ENCODE results near the gene ZNF584.

The ZNF584 gene

DNA sequence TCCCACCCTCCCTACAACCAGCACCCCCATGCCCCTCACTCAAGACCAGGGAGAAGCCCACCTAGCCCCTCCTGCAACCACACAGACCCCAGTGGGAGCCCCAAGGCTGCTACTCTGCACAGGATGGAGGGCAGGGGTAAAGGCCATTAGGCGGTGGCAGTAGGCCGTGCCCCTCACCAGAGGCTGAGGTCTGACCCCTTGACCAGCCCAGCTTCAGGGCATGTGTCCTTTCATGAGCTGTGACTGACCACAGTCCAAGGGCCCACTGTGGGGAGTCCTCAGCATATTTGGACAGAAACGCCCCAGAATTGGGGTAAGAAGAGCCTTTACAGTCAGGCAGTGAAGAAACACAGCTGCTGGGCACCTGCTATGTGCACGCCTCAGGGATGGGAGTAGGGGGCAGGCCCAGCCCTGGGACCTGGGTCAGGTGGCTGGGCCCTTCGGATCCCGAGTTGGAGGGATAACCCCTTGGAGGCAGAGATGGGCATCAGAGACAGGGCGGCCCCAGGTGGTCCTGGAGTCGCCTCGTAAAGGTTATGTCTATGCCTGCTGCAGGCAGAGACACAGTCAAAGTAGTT is 23.0 kb upstream of the ZNF584 start:
- peak overlapping the region; percentile 58 for H3K4me3 ChIP-seq (ENCODE audit: low read depth, low read length)
- no peak for DNase-seq (ENCODE audit: low read depth)

DNA sequence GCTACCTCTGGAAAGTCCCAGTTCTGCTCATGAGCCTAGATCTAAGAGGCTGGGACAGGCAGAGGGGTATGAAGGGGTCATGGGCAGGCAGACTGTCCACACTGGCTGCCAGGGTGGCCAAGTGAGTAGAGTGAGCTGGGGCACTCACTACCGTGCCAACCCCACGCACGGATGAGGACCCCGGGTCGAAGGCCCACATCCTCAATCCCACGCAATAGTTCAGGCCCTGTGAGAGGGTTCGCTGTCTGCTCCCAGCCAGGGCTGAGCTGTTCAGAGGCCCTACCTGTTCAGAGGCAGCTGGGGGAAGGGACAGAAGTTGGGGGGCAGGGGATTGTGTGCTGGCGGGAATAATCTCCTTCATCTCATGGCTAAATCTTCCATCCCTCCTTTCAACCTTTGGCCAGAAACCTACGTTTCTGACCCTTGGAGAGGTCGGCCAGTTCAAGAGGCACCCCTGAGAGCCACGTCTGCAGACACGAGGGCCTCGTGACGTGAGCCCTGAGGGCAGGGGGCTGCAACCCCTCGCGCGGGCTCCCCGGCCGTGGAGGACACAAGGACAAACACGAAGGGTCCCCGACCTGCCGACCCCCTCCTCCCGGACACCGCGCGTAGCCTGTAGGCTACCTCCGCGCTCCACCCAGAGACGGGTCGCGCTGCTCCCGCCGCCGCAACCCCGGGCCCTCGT is 22.4 kb upstream of the ZNF584 start:
- no peak for DNase-seq (ENCODE audit: low read depth)
- peak overlapping the region; percentile 58 for H3K4me3 ChIP-seq (ENCODE audit: low read depth, low read length)

DNA sequence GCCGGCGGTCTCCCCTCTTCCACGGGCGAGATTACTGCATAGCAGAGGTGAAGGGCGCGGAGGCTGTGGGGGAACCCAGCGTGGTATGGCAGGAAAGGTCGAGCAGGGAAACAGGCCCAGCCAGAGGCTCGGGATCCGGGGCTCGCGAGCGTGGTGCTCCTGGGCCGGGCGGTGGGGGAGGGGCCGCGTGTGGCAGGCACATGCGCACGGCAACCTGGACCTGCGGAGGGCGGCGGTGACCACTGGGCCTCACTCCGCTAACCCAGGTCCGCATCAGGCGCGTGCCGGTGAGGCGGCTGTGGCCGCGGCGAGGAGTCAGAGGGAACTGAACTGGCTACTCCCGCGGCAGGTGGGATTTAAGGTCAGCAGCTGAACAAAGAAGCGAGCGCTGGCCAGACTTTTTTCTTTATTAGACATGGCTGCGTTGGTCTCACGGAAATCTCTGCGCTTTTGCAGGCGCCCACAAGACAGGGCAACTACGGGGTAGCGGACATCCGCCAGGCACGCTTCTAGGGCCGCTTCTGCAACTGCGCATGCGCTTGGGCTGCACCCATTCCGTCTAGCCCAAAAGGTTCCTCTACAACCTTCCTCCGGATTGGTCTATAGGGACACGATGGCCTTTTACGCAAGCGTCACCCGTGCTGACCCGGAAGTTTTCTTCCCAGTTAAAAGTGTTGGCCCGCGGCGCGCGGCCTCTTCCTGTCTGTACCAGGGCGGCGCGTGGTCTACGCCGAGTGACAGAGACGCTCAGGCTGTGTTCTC is 21.7 kb upstream of the ZNF584 start, which contains the start of gene RPS5:
Gene RPS5, plus strand, starts transcription at position 694 of the 762 bp plus-strand sequence. CDS start 869 bp downstream, outside the sequence.
- H3K4me3 ChIP-seq (ENCODE audit: low read depth, low read length): peak within 1 kb of the TSS; percentile 58
- DNase-seq (ENCODE audit: low read depth): peak; percentile 96

DNA sequence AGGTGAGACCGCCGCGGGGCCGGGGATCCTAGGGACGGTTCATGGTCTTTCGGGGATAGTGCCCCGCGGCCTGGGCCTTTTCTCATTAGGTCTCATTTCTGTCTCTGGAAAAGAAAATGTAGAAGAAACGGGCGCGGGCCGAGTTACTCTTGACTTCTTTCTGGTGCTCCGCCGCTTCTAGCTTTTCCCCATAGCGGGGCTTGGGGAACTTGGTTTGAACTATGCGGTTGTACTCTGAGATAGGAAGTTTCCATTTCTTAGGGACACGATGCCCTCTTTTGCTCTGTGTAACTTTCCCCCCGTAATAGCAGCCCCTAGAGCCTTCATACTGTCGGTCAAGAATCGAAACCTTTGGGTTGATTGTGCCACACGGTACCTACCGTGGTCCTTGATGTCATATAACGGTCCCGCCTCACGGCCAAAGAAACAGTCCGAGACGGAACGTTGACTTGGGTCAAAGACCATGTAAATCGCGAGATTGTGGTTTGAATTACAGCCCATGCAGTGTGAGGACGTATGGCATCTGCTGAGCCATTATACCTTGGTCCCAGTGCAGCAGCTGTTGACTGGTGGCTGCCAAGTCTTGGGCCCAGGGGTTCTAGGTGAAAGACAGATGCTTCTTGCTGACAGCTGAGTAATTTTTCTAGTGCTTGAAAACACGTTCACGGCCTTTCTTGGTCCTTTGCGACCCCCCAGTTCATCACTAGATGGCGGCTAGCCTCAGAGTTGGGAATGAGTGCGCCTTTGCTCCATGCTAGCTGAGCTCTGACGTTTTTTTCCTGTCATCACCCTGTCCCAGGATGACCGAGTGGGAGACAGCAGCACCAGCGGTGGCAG is 20.9 kb upstream of the ZNF584 start:
- DNase-seq (ENCODE audit: low read depth): no peak

DNA sequence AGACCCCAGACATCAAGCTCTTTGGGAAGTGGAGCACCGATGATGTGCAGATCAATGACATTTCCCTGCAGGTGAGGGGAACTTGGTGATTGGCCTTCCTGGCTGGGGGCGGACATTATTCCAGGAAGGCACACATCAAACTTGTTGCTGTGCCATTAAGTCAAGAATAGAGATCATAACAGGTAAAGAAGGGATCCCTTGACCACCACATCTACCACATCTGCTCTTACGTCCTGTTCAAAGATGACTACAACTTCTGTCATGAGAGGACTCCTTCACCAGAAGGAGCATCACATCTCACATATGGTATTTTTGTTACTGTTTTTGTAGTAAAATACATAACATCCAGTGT is 20.3 kb upstream of the ZNF584 start:
- DNase-seq (ENCODE audit: low read depth): no peak
- H3K4me3 ChIP-seq (ENCODE audit: low read depth, low read length): peak overlapping the region; percentile 58

More for the DNA sequence above, 20.9 kb upstream of the ZNF584 start:
- peak overlapping the region; percentile 58 for H3K4me3 ChIP-seq (ENCODE audit: low read depth, low read length)

DNA sequence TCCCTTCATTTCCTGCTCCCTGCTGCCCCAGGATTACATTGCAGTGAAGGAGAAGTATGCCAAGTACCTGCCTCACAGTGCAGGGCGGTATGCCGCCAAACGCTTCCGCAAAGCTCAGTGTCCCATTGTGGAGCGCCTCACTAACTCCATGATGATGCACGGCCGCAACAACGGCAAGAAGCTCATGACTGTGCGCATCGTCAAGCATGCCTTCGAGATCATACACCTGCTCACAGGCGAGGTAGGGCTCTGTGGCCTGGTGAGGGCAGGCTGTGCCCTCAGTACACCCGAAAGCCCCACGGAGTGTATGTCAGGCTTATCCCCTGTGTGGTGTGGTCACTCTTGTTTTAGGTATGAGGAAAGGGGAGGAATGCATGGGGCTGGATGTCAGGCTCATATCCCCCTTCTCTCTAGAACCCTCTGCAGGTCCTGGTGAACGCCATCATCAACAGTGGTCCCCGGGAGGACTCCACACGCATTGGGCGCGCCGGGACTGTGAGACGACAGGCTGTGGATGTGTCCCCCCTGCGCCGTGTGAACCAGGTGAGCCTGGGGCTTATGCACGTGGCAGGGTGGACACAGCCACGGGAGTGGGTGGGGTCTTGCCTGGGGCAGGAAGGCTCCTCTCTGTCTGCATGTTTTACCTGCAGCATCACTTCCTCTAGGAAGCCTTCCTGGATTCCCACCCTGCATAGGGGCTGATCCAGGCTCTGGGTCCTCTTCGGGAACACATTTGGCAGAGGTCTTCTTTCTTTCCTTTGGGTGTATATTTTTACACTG is 15.3 kb upstream of the ZNF584 start:
- no peak for DNase-seq (ENCODE audit: low read depth)
- no peak overlapping the region for H3K4me3 ChIP-seq (ENCODE audit: low read depth, low read length)

DNA sequence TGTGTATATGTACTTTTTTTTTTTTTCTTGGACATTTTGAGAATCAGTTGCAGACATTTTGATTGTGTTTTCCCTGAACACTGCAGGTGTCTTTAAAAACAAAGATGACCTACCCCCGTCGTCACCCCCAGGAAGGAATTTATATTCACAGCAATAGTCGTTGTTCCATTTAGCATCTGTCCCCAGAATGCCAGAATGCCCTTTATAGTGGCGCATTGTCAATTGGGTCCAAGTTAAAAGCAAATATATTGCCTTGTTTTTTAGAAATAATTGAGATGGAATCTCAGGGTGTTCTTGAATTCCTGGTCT is 14.8 kb upstream of the ZNF584 start:
- no peak for DNase-seq (ENCODE audit: low read depth)
- no peak overlapping the region for H3K4me3 ChIP-seq (ENCODE audit: low read depth, low read length)

DNA sequence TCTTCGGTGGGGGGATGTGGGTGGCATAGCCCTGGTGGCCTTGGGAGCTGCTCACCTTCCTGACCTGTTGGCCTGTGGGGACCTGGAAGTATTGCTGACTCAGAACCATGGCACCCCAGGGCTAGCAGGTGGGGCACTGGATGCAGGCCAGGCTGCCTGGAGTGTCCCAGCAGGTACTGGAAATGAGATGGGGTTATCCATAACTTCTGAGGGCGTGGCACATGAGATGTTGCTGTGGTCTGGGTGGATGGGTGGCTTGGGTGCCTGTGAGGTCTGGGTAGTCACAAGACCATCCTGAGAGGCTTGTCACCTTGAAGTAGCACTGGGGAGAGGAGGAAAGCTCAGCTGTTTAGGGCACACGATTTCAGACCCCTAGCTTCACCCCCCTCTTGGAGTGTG is 13.6 kb upstream of the ZNF584 start:
- DNase-seq (ENCODE audit: low read depth): no peak
- no peak overlapping the region for H3K4me3 ChIP-seq (ENCODE audit: low read depth, low read length)

DNA sequence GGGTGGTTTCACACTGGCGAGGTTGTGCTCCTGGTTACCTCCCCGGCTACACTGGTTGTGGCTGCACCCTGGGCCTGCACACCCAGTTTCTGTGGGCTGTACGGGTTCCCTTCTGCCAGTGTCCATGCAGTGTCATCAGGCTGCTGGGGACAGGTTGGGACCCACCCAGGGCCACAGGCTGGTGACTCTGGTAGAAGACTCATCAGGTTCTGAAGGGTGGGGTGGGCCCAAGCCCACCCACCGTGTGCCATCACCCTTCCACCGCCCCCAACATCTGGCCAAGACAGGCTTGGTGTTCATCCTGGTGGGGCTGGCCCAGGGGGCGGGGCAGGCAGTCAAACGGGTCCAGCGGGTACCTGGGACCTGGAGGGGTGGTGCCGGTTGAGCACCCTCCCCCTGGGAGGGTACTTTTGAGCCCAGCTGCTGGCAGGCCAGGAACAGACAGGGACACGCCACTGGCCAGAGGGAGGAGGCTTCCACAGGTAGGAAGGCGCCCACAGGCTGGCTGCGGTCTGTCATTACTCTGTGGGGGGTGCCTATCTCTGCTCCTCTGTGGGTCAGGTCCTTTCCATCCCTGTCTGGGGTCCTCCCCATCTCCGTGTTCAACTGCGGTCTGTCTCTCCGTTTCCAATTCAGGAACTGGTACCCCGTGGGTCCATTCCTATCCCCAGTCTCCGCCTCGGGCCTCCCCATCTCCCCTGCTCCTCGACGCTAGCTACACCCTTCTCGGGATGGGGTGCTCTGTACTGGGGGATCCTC is 13.1 kb upstream of the ZNF584 start, which contains the start of gene RNF225:
Gene RNF225, plus strand, starts transcription at position 437 of the 759 bp plus-strand sequence. CDS start 434 bp downstream, outside the sequence.
- no peak for DNase-seq (ENCODE audit: low read depth)
- H3K4me3 ChIP-seq (ENCODE audit: low read depth, low read length): peak within 1 kb of the TSS; percentile 11

DNA sequence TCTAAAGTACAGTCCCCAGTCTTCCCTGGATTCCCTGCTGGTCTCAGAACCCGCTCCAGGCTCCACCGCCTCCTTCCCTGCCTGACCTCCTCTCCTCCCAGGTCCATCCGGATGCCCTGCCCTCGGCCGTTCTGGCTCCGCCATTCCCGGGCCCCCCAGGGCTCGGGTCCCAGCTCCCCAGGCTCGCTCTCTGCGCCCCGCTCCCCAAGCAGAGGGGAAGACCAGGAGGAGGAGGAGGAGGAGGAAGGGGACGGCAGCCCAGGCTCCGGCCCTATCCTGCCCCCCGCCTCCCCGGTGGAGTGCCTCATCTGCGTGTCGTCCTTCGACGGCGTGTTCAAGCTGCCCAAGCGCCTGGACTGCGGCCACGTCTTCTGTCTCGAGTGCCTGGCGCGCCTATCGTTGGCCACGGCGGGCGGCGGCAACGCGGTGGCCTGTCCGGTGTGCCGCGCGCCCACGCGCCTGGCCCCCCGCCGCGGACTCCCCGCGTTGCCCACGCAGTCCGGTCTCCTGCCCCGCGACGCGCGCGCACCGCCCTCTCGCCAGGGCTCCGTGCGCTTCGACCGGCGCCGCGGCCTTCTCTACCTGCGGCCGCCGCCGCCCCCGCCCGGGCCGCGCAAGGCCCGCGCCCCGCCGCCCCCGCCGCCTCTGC is 12.3 kb upstream of the ZNF584 start:
- peak overlapping the region; percentile 11 for H3K4me3 ChIP-seq (ENCODE audit: low read depth, low read length)
- no peak for DNase-seq (ENCODE audit: low read depth)

DNA sequence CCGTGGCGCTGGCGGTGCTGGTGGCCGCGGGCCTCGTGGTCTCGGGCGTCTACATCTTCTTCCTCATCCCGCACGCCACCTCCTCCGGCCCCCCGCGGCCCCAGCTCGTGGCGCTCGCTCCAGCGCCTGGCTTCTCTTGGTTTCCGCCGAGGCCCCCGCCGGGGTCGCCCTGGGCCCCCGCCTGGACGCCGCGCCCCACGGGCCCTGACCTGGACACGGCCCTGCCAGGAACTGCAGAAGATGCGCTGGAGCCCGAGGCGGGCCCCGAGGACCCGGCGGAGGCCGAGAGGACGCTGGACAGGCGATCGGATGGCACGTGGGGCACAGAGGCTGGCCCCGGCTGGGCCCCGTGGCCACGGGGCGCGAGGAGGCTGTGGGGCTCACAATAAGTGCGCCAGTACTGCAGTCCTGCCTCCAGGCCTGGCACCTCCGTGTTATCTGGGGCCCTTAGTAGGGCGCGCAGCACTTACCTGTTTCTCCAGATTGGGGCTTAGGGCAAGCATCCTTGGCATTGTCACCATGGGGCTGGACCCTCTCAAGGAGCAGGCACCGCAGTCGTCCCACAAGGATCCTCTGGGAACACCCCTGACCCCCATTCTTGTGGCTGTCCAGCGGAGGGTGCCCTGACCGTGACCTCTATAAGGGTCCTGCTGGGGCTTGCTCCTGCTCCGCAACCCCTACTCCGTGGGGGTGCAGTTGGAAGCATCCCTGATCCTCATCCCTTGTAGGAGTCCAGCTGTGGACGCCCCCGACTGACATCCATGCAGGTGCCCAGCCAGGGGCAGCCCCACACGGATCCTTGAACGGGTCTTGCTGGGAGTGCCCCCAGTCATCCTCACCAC is 11.5 kb upstream of the ZNF584 start:
- no peak for DNase-seq (ENCODE audit: low read depth)
- no peak overlapping the region for H3K4me3 ChIP-seq (ENCODE audit: low read depth, low read length)

DNA sequence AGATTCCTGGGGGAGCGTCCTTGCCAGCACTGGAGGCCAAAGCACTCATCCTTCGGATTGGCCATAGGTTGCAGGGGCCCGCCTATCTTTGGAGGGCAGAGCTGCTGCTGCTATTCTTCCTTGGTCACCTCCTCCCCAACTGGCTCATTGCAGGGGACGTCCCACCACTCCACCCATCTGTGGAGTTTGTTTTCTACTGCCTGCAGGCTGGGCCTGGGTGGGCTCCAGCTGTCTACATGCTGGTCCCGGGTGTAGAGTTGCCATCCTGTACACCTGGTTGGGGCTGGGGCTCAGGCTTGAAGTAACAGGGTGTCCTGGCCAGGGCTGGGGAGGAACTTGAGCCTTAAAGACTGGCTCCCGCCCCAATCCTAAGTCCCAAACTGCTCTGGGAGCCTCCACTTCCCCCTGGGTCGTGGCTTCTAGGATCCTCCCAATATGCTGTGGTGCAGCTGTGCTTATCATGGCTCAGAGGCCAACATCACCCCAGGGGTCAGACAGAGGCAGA is 10.9 kb upstream of the ZNF584 start:
- no peak for DNase-seq (ENCODE audit: low read depth)
- H3K4me3 ChIP-seq (ENCODE audit: low read depth, low read length): no peak overlapping the region

DNA sequence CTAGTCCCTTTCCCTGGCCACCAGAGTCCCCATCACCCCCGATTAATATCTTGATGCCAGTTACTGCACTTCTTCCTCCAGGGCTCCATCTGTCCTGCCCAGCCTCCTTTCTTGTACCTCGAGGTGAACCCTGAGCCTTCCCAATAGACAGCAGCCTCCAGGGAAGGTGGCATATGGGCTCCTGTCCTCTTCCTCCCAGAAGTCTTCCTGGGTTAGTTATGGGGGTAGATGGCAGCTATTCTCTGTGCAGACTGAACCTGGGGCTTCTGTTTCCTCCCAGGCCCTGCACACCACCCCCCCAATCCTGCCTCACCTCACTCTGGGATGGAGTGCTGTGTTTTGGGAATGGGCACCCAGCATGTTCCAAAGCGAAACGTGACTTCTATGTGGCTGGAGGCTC is 10.4 kb upstream of the ZNF584 start:
- DNase-seq (ENCODE audit: low read depth): no peak
- H3K4me3 ChIP-seq (ENCODE audit: low read depth, low read length): no peak overlapping the region

DNA sequence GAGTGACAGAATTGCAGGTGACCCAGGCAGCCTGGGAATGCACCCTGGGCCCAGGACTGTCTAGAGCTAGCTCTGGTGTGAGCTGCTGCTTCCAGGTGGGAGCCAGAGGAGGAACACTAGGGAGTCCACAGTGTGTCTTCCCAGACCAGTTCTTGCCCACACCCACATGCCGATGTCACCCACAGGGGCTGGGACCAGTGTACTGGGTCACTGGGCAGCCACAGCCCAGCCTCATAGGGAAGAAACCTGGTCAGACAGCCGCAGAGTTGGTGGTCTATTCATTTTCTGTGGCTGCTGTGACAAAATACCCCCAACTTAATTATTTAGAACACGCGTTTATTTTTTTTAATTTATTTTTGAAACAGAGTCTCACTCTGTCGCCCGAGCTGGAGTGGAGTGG is 9.9 kb upstream of the ZNF584 start:
- no peak for DNase-seq (ENCODE audit: low read depth)
- no peak overlapping the region for H3K4me3 ChIP-seq (ENCODE audit: low read depth, low read length)

DNA sequence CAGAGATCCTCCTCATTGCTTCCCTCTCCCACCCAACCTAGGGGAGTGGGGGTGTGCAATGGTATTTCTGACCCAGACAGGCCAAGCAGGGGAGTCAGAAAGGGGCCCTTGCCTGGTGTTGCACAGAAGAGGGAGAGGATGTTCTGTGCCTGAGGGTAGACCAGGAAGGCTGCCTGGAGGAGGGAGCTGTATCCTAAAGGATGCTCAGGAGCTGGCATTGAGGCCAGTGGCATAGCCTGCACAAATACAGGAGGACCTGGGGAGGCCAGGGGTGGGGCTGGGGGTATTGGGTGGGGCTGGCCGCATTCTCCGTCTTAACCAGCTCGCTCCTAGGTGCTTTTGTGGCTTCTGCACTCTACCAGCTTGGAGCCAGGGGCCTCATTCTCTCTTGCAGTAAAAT is 8.5 kb upstream of the ZNF584 start:
- no peak for DNase-seq (ENCODE audit: low read depth)
- no peak overlapping the region for H3K4me3 ChIP-seq (ENCODE audit: low read depth, low read length)

DNA sequence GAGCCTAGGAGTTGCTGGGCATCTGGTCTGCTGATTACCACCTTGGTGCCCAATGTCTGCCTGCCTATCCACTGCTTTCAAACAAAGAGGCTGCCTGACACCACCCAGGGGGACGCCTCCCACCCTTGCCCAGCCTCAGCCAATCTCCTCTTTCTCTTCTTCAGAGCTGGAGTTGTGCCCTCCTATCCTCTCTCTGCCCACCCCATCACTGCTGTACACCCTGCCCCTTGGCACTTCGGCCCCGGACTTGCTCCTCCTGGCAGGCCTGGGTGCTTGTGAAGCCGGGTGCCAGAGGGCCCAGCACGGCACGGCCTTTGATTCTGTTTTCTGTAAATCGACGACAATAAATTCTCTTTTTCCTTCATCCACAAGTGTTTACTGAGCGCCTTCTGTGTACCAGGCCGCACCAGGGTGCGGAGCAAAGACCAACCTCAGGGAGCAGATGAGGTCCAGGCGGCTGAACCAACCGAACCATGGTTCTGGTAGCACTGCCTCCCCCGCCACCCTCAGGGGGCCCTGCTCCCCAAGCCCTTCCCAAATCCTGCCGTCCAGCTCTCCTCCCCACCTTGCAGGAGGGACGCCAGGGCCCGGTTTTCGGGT is 8.0 kb upstream of the ZNF584 start:
- DNase-seq (ENCODE audit: low read depth): no peak
- H3K4me3 ChIP-seq (ENCODE audit: low read depth, low read length): peak overlapping the region; percentile 74

All from skeletal muscle cell (primary cell).